ENCODE data around the gene EFNA2. TPM values are rescaled to one million over a fixed set of nuclear protein-coding genes. Genes with fewer than 3 reads are reported as not detected.
A peak's percentile ranks its signal among the peaks of the same experiment; 100 is the strongest.

The EFNA2 gene
- total and polyA plus RNA-seq, 2 of the 8 experiments (the other 6 are each of a cell fraction or from before 2014, with no cell fraction given), result 4.0 to 7.0 TPM

DNA sequence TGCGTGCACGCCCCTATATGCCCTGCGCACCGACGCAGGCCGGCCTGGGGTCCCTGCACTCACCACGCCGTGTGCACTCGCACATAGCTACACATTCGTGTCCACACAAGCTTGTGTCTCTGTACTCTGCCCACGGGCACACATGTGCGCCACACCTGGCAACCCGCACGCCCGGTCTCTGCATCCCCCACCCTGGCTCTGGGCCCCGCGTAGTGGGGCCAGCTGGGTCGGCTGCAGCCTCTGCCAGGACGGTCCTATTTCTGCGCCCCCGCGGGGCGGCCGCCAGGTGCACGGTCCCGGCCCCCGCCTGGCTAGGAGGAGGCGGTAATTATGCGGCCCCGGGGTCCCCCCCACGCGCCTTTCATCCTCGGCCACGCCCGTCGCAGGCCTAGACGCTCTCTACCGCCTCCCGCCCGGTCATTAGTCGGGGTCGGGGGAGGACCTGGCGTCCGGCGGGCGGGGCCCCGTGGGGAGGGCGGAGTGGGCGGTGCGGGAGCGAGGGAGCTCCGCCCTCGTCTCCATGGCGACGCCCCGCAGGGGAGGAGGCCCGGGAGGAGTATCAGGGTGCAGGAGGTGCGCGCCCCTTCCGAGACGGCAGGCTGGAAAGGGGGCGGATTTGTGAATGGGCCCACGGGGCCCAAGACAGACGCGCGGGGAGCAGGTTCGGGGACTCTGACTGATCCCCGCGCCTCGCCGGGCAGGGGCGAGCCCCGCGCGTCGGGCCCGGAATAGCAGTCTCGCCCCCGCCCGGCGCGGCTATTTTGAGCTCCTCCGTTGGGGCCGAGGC, 19.4 kb upstream of the EFNA2 start (continued):
- TF ChIP-seq, protein P1, sequence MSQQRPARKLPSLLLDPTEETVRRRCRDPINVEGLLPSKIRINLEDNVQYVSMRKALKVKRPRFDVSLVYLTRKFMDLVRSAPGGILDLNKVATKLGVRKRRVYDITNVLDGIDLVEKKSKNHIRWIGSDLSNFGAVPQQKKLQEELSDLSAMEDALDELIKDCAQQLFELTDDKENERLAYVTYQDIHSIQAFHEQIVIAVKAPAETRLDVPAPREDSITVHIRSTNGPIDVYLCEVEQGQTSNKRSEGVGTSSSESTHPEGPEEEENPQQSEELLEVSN (IDR thresholded peaks at IDR 0.05), result no peak
- TF ChIP-seq TAF1 (IDR thresholded peaks at IDR 0.05; ENCODE audit: low read depth, low read length) (no peak), BCL11A (IDR thresholded peaks at IDR 0.05; ENCODE audit: low read depth in 2 of 2, low read length in 2 of 2) (no peak), CHD1 (IDR thresholded peaks at IDR 0.05; ENCODE audit: low read depth, low read length) (no peak), SP1 (IDR thresholded peaks at IDR 0.05; ENCODE audit: low read depth, low read length) (0 out of 2 replicates have a peak, but pooled peaks have one; percentile 4), JUN (IDR thresholded peaks at IDR 0.05; ENCODE audit: low read depth, low read length) (no peak), POU5F1 (IDR thresholded peaks at IDR 0.05; ENCODE audit: low read depth, low read length) (no peak), TBP (IDR thresholded peaks at IDR 0.05; ENCODE audit: low read depth, low read length) (no peak), YY1 (IDR thresholded peaks at IDR 0.05; ENCODE audit: low read depth, low read length) (no peak), CREB1 (IDR thresholded peaks at IDR 0.05) (peak; percentile 59; the same call in 1 of the 2 replicates), CEBPB (IDR thresholded peaks at IDR 0.05; ENCODE audit: low read depth, low read length) (no peak), SAP30 (IDR thresholded peaks at IDR 0.05; ENCODE audit: insufficient read depth, insufficient replicate concordance, low read length) (no peak), MAFK (IDR thresholded peaks at IDR 0.05; ENCODE audit: low read depth, low read length) (no peak), NANOG (IDR thresholded peaks at IDR 0.05; ENCODE audit: insufficient read depth, low read depth, low read length, poor library complexity, severe bottlenecking) (no peak), SP4 (IDR thresholded peaks at IDR 0.05; ENCODE audit: low read length) (no peak), POLR2AphosphoS5 (IDR thresholded peaks at IDR 0.05; ENCODE audit: low read depth, low read length) (no peak), PHF8 (conservative IDR thresholded peaks at IDR 0.05; ENCODE audit: low read depth, low read length) (0 out of 2 replicates have a peak, but pooled peaks have one; percentile 36), RXRA (IDR thresholded peaks at IDR 0.05; ENCODE audit: insufficient read depth, low read depth, low read length) (0 out of 2 replicates have a peak, but pooled peaks have one; percentile 36), TEAD4 (IDR thresholded peaks at IDR 0.05; ENCODE audit: low read depth, low read length) (no peak), EGR1 (IDR thresholded peaks at IDR 0.05; ENCODE audit: borderline replicate concordance, low read depth, low read length) (peak; percentile 16; the same call in 1 of the 2 replicates), KDM1A (IDR thresholded peaks at IDR 0.05; ENCODE audit: borderline replicate concordance, low read length) (no peak), CTBP2 (IDR thresholded peaks at IDR 0.05; ENCODE audit: borderline replicate concordance, insufficient read depth, insufficient read length, low read length) (peak; percentile 36), SIX5 (IDR thresholded peaks at IDR 0.05; ENCODE audit: low read depth, low read length) (no peak), FOSL1 (IDR thresholded peaks at IDR 0.05; ENCODE audit: insufficient read depth, low read depth, low read length) (no peak), JUND (IDR thresholded peaks at IDR 0.05; ENCODE audit: low read length) (no peak), CHD2 (IDR thresholded peaks at IDR 0.05; ENCODE audit: low read length) (no peak)
